IMR-90 (cell line): ENCODE data around the gene PLA2G2C. TPM values are rescaled to one million over a fixed set of nuclear protein-coding genes. Genes with fewer than 3 reads are reported as not detected.
"Not testable (repeated sequence)": the region's sequence is repeated elsewhere in the genome, so short reads cannot be mapped to it uniquely, and the experiment has no call there.

Experiments used
- ATAC-seq: fragments of 200-7000 bp; cut with Tn5 transposase; 2 replicates; pipeline ENCODE4 v1.9.1; 2020; ENCODE audit warnings: low read depth, mild to moderate bottlenecking, moderate library complexity
- BruUV-seq: library from RNA; stranded (reverse); fragments of 400-500 nt; replicated peaks from 2 replicates; lab custom pipeline; 2021; lab: Mats Ljungman, UMichigan
- CTCF ChIA-PET: fragments of 300-600 bp; formaldehyde crosslinking; extraction: SDS; loops from one replicate; lab custom pipeline; 2021; ENCODE audit warnings: antibody characterized with exemption; lab: Yijun Ruan, JAX
- POLR2A ChIA-PET: fragments of 300-600 bp; sonication (Branson Sonifier 250); formaldehyde crosslinking; loops from one replicate; lab custom pipeline; 2022; ENCODE audit warnings: antibody characterized with exemption; ENCODE audit not compliant: unreplicated experiment; lab: Charles Lee
- DNase-seq: peaks from one replicate; pipeline ENCODE4 v3.0.0; 2013
- H2AFZ ChIP-seq: replicated peaks from 2 replicates; pipeline ENCODE3; 2013; ENCODE audit warnings: low read length, mild to moderate bottlenecking; ENCODE audit not compliant: poor library complexity
- H2AK5ac ChIP-seq: 2 replicates; pipeline ENCODE4 v1.6.1; 2013; ENCODE audit warnings: low read depth, low read length, inconsistent platforms
- H2AK9ac ChIP-seq: replicated peaks from 2 replicates; pipeline ENCODE3; 2013; ENCODE audit warnings: mild to moderate bottlenecking, low read depth, low read length, moderate library complexity; ENCODE audit not compliant: poor library complexity
- H2BK120ac ChIP-seq: 2 replicates; pipeline ENCODE4 v1.6.1; 2013; ENCODE audit warnings: low read depth, low read length, inconsistent platforms
- H2BK15ac ChIP-seq: 3 replicates; pipeline ENCODE4 v1.6.1; 2013; ENCODE audit warnings: low read depth, low read length, inconsistent platforms
- H2BK20ac ChIP-seq: 2 replicates; pipeline ENCODE4 v1.6.1; 2013; ENCODE audit warnings: low read depth, mild to moderate bottlenecking, inconsistent platforms, low read length, moderate library complexity
- H2BK5ac ChIP-seq: 2 replicates; pipeline ENCODE4 v1.6.1; 2013; ENCODE audit warnings: mild to moderate bottlenecking, low read depth, low read length, inconsistent platforms; ENCODE audit not compliant: poor library complexity, severe bottlenecking
- H3K14ac ChIP-seq: replicated peaks from 2 replicates; pipeline ENCODE4 v1.6.1; 2013; ENCODE audit warnings: low read depth, low read length, inconsistent platforms
- H3K18ac ChIP-seq: 2 replicates; pipeline ENCODE4 v1.6.1; 2013; ENCODE audit warnings: low read depth, low read length, control low read depth
- H3K23ac ChIP-seq: 2 replicates; pipeline ENCODE4 v1.6.1; 2013; ENCODE audit warnings: low read depth, low read length, inconsistent platforms
- H3K27ac ChIP-seq: 2 replicates; pipeline ENCODE4 v1.5.1; 2013; ENCODE audit warnings: mild to moderate bottlenecking, control low read depth, low read length; ENCODE audit not compliant: insufficient read depth
- H3K27me3 ChIP-seq: 2 replicates; pipeline ENCODE4 v1.6.1; 2013; ENCODE audit warnings: low read length; ENCODE audit not compliant: control insufficient read depth, insufficient read depth
- H3K36me3 ChIP-seq: 2 replicates; pipeline ENCODE4 v1.6.1; 2013; ENCODE audit warnings: low read length, mixed read lengths; ENCODE audit not compliant: control insufficient read depth, insufficient read depth
- H3K4ac ChIP-seq: 2 replicates; pipeline ENCODE4 v1.6.1; 2013; ENCODE audit warnings: low read depth, low read length, inconsistent platforms
- H3K4me1 ChIP-seq: 2 replicates; pipeline ENCODE4 v1.6.1; 2013; ENCODE audit warnings: low read length, mixed read lengths; ENCODE audit not compliant: control insufficient read depth, insufficient read depth
- H3K4me2 ChIP-seq: 2 replicates; pipeline ENCODE4 v1.6.1; 2013; ENCODE audit warnings: low read depth, mild to moderate bottlenecking, control low read depth, low read length, moderate library complexity
- H3K4me3 ChIP-seq: 2 replicates; pipeline ENCODE4 v1.5.1; 2013; ENCODE audit warnings: low read depth, mild to moderate bottlenecking, control low read depth, low read length, moderate library complexity; ENCODE audit not compliant: insufficient read depth
- H3K56ac ChIP-seq: 2 replicates; pipeline ENCODE4 v1.6.1; 2013; ENCODE audit warnings: low read length, inconsistent platforms; ENCODE audit not compliant: insufficient read depth; ENCODE audit errors: extremely low read depth
- H3K79me1 ChIP-seq, 2 experiments: 2 replicates each; pipeline ENCODE4 v1.6.1; 2013; ENCODE audit warnings: low read length in 2 of 2, inconsistent platforms in 1 of 2, low read depth in 1 of 2
- H3K9ac ChIP-seq: 2 replicates; pipeline ENCODE4 v1.6.1; 2013; ENCODE audit warnings: low read depth, low read length, control low read depth
- H3K9me1 ChIP-seq: 2 replicates; pipeline ENCODE4 v1.6.1; 2013; ENCODE audit warnings: low read length, inconsistent platforms; ENCODE audit not compliant: insufficient read depth
- H3K9me3 ChIP-seq: 2 replicates; pipeline ENCODE4 v1.6.1; 2013; ENCODE audit warnings: low read length; ENCODE audit not compliant: control insufficient read depth, insufficient read depth
- H4K20me1 ChIP-seq: 2 replicates; pipeline ENCODE4 v1.6.1; 2013; ENCODE audit warnings: low read length, inconsistent platforms; ENCODE audit not compliant: insufficient read depth
- H4K5ac ChIP-seq: 2 replicates; pipeline ENCODE4 v1.6.1; 2013; ENCODE audit warnings: mild to moderate bottlenecking, low read depth, low read length, control low read depth
- H4K8ac ChIP-seq, 2 experiments: 2 replicates each; pipeline ENCODE4 v1.6.1; 2013; ENCODE audit warnings: low read depth in 2 of 2, low read length in 2 of 2, control low read depth in 1 of 2, inconsistent platforms in 1 of 2
- H4K91ac ChIP-seq: 2 replicates; pipeline ENCODE4 v1.6.1; 2013; ENCODE audit warnings: low read depth, low read length, inconsistent platforms; ENCODE audit not compliant: insufficient read depth
- WGBS, 2 experiments: methylation state at CpG; one replicate each; pipeline versions ENCODE4 v1.1.5 to v1.1.7; 2013; ENCODE audit warnings: missing lambda C conversion rate in 2 of 2; ENCODE audit not compliant: insufficient read length in 1 of 2; ENCODE audit errors: extremely low coverage in 2 of 2; 5-methylcytosine and 5-hydroxymethylcytosine counted together
- dilution Hi-C: fragments of 300-500 bp; cut with HindIII; formaldehyde crosslinking; loops from one replicate; pipeline ENCODE4 v1.14.3; 2018; ENCODE audit warnings: low sequenced_read_pairs; ENCODE audit not compliant: unreplicated experiment
- in situ Hi-C: fragments of 300-500 bp; cut with MboI; formaldehyde crosslinking; loops from 3 replicates; pipeline ENCODE4 v1.14.3; 2019; ENCODE audit warnings: low sequenced_read_pairs, inconsistent platforms, mixed read lengths
- intact Hi-C: fragments of 100-400 bp; cut with micrococcal nuclease; formaldehyde crosslinking; loops from 2 replicates; pipeline ENCODE4 v1.10.0; 2022
- polyA plus RNA-seq, 3 experiments: library from polyadenylated mRNA; depleted of rRNA; stranded (reverse); fragments of >200 nt; gene quantifications; 2 replicates each; pipeline ENCODE4 v1.2.3, GENCODE V29; 2012; ENCODE audit warnings: low replicate concordance in 1 of 3
- total RNA-seq: library from RNA; depleted of rRNA; stranded (reverse); fragments of >200 nt; gene quantifications from 2 replicates; pipeline ENCODE4 v1.2.3, GENCODE V29; 2012

The PLA2G2C gene
- total and polyA plus RNA-seq, 2 of the 4 experiments (the other 2 are of a cell fraction) = not detected

GRCh38 chr1:20232564-20232963 lies 46.2 kb upstream of the PLA2G2C start:
- ATAC-seq, H3K27ac ChIP-seq, H3K4ac ChIP-seq, H2BK20ac ChIP-seq, BruUV-seq, H3K14ac ChIP-seq, H3K4me3 ChIP-seq, H3K9ac ChIP-seq, POLR2A ChIA-PET, H3K18ac ChIP-seq, H3K79me1 ChIP-seq, H2BK15ac ChIP-seq, H3K9me1 ChIP-seq, H3K56ac ChIP-seq, H2AFZ ChIP-seq, H2BK5ac ChIP-seq, H3K9me3 ChIP-seq, CTCF ChIA-PET, H2BK120ac ChIP-seq, H2AK9ac ChIP-seq, in situ Hi-C loops, H3K4me2 ChIP-seq, H4K20me1 ChIP-seq, DNase-seq, H3K23ac ChIP-seq, H3K4me1 ChIP-seq, H4K91ac ChIP-seq, intact Hi-C loops, H4K5ac ChIP-seq, H2AK5ac ChIP-seq, H4K8ac ChIP-seq, dilution Hi-C loops, H3K36me3 ChIP-seq: not testable (repeated sequence)
- 33% methylated on average over 3 of the region's 7 CpGs; no CpG with 5 or more reads in 1 of the 2 experiments for WGBS, 2 experiments
- H3K27me3 ChIP-seq = peaks cover 36% of the 10 kb centered on the region
